ENCODE data around the gene ARMH4.
A peak's percentile ranks its signal among the peaks of the same experiment; 100 is the strongest.

The ARMH4 gene, protein sequence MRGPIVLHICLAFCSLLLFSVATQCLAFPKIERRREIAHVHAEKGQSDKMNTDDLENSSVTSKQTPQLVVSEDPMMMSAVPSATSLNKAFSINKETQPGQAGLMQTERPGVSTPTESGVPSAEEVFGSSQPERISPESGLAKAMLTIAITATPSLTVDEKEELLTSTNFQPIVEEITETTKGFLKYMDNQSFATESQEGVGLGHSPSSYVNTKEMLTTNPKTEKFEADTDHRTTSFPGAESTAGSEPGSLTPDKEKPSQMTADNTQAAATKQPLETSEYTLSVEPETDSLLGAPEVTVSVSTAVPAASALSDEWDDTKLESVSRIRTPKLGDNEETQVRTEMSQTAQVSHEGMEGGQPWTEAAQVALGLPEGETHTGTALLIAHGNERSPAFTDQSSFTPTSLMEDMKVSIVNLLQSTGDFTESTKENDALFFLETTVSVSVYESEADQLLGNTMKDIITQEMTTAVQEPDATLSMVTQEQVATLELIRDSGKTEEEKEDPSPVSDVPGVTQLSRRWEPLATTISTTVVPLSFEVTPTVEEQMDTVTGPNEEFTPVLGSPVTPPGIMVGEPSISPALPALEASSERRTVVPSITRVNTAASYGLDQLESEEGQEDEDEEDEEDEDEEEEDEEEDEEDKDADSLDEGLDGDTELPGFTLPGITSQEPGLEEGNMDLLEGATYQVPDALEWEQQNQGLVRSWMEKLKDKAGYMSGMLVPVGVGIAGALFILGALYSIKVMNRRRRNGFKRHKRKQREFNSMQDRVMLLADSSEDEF

GRCh38 chr14:58152014-58152857 lies at the start of gene ARMH4:
ARMH4 (minus strand) TSS chr14:58152213; CDS start chr14:58139358, 12,855 bp downstream.
- DNase-seq = peak; percentile 82

- no peak for DNase-seq
Observed at GRCh38 chr14:58200846-58201245, 48.8 kb upstream of the ARMH4 start.

- DNase-seq = no peak
Observed at GRCh38 chr14:58200480-58200841, 48.4 kb upstream of the ARMH4 start.

- DNase-seq = peak; percentile 92
Observed at GRCh38 chr14:58199726-58200479, 47.9 kb upstream of the ARMH4 start, which contains the start of gene ACTR10. ACTR10 (plus strand) TSS chr14:58200149; CDS start chr14:58200218, 69 bp downstream.

DNA sequence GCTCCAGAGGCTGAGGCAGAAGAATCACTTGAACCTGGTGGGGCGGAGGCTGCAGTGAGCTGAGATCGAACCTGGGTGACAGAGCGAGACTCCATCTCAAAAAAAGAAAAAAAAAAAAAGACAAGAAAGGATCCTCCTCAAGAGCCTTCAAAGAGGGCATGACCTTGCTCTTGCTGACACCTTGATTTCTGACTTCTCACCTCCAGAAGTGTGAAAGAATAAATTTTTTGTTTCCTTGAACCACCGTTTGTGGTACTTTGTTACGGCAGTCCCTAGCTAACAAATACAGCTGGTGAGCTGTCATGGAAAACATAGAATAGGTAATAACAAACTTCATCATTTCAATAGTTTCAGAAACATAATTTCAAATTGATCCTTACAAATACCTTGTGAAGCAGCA lies 46.1 kb upstream of the ARMH4 start:
- no peak for DNase-seq

DNA sequence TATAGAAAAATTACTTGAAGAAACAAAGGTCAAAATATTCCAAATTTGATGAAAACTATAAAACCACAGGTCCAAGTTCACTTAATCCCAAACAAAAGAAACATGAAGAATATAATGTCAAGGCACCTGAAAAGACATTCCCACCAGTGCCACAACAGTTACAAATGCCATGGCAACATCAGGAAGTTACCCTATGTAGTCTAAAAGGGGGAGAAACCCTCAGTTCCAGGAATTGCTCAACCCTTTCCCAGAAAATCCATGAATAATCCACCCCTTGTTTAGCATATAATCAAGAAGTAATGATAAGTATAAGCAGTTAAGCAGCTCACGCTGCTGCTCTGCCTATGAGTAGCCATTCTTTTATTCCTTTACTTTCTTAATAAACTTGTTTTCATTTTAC lies 44.2 kb upstream of the ARMH4 start:
- DNase-seq = no peak

DNA sequence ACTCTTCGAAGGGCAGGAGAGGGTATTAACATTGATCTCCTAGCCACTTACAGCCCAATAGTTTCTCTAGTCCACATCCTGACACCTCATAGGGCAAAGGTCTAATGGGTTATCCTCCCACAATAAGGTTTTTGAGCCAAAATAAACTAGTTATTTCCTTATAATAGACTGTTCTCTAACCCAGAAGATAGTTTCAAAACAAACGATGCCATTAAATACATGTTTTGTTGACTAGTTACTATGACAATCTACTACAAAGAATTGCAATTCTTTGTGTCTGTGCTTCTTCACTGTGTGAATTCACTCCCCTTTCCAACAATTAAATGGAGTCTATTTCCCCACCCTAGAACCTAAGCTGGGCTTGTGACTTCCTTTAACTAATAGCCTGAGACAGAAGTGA lies 41.5 kb upstream of the ARMH4 start:
- DNase-seq = no peak

DNA sequence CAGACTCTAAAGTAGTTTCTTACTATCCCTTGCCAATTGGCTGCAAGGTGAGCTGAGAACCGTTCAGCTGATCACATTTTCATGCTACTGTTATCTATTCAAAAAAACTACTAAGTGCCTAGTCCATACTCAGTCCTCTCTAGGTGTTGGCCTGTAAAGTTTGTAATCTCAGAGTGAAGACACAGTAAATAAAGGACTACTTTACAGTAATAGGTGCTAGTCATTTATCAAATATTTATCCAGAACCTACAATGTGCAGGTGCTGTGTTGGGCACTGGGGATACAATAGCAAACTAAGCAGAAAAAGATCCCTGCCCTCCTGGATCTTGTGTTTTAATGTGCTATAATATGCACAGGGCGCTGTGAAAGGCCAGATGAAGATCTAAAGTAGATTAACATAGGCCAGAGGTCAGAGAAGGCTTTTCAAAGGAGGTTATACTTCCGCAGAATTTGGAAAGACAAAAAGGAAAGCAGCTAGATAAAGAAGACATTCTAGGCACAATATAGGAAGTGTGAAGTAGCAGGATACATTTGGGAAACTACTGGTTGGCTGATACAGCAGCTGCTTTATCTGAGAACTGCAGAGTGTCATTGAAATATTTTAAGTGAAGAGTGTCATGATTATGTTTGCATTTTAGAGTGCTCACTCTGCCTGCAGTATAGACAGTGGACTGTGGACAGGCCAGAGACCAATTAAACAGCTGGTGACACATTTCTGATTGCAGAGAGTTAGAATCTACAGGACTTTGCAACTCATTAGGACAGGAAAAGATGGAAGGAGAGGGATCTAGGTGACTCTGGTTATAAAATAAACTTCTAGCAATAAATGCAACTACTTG lies 40.0 kb upstream of the ARMH4 start:
- no peak for DNase-seq

- DNase-seq = no peak
Observed at GRCh38 chr14:58189176-58189575, 37.2 kb upstream of the ARMH4 start.

DNA sequence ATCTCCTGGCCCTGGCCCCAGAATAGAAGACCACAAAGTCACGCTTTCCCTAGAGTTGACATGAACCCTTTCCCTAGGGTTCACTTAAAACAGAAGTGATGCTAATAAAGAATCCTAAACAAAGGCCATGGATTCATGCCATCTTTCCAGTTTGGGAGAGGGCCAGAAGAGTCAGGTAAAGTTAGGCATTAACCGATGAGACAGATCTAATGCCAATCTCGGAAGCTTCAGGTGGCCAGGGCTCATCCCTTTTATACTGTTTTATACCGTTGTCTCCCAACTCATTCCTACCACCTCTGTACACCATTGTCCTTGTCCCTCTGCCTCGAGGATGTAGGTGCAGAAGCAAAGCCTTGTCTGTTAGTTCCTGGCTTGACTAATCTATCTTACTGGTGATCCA lies 25.1 kb upstream of the ARMH4 start:
- DNase-seq = no peak

- DNase-seq = peak; percentile 88
Observed at GRCh38 chr14:58171090-58171489, 19.1 kb upstream of the ARMH4 start.

DNA sequence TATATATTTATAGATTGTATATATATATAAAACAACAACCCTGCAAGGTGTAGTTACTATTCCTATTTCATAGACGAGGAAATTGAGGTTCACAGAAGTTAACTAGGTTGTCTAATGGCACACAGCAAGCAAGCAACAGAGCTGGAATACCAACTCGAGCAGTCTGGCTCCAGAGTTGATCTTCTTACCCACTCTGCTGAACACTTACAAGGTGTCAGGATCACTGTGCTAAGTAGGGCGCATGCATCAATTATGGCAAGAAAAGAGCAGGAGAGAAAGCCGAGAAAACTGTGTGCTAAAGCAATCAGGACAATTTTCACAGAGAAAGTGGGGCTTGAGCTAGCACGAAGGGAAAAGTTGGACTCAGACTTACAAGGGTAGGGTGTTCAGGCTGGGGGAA lies 15.9 kb upstream of the ARMH4 start:
- DNase-seq = no peak

DNA sequence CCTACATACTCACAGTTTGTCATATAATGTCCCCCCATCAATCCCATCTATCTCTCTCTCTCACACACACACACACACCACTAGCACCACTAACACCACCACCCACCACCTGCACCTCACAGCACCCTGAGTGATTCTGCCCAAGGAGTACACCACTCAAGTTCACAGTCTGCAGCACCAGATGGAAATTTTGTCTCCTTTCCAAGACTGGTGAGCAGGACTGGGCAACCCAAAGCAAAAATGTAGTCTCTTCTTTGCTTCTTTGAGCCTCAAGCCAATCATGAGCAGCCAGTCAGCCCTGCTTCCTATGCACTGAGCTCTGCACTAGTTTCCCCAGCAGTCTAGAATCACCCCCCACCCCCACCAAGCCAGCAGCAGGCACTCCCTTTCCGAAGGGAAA lies 15.0 kb upstream of the ARMH4 start:
- no peak for DNase-seq

DNA sequence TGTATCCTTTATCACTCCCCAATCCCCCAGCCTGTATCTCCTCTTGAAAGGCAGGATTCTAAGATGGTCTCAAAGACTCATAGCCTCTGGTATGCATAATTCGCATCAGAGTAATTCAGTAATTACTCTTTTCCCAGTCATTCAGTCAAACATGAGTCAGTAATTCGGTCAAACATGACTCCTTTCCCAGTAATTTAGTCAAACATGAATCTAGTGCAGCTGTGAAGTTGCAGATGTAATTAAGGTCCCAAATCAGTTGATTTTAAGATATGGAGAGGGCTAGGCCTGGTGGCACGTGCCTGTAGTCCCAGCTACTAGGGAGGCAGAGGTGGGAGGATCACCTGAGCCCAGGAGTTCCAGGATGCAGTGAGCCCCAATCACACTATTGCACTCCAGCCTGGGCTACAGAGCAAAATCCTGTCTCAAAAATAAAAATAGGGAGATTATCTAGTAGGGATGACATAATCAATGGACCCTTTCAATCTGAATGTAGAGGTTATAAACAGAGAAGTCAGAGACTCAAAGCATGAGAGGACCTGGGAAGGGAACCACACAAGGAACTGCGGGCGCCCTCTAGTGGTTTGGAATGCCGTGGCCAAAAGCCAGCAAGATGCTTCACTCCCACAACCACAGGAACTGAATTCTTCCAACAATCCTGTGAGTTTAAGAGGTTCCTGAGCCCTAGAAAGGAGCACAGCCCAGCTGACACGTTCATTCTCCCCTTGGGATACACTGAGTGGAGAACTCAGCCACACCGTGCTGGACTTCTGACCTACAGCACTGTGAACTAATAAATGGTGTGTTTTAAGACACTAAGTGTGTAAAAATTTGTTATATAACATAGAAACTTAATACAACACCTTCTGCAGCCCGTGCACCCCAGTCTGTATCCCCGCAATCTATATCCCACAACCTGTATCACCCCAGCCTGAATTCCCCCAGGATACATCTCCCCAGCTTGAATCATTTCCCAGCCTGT lies 14.3 kb upstream of the ARMH4 start:
- DNase-seq = peak; percentile 67

GRCh38 chr14:58160561-58160960 lies 8.5 kb upstream of the ARMH4 start:
- DNase-seq = no peak

- DNase-seq = peak; percentile 39
Observed at GRCh38 chr14:58151133-58152013, 640 bp downstream of the ARMH4 start.

GRCh38 chr14:58150243-58150805 lies 1.7 kb downstream of the ARMH4 start:
- no peak for DNase-seq

DNA sequence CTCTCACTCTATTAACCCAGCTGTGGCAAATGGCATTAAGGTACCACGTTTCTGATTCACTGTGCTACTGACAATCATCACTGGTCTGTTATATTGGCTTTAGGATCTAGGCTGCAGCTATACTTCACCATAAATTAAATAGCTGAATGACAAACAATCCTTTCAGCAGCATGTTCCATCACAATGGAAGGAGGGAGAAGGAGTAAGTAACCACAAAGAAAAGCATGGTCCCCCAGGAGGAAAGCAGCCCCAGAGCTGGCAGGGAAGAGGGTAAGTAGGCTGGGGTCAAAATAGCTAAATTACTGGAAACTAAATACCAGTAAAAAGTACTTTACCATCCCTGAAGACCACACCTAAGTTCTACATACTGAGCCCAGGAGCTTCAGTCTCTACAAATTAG lies 2.8 kb downstream of the ARMH4 start:
- no peak for DNase-seq

GRCh38 chr14:58146399-58146798 lies 5.6 kb downstream of the ARMH4 start:
- DNase-seq = no peak

Measured in NCI-H1105 (cell line).